Measurements from ENCODE around the gene LUZP1.

Gene LUZP1

DNA sequence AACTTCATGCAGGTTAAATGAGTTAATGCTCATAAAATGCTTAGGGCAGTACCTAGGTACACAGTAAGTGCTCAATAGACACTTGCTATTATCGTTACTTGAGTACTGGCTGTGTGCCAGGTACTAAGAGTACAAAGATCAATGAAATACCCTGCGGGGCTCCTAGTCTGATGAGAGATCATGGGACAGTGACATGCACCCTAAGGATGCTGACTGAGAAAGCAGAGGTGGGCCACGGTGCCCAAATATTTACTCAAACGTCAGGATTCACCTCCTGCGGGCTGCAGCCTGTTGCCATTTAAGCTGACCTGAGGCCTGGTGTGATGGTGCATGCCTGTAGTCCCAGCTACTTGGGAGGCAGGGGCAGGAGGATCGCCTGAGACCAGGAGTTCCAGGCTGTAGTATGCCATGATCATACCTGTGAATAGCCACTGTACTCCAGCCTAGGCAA is 19.8 kb upstream of the LUZP1 start:
- no peak for DNase-seq

DNA sequence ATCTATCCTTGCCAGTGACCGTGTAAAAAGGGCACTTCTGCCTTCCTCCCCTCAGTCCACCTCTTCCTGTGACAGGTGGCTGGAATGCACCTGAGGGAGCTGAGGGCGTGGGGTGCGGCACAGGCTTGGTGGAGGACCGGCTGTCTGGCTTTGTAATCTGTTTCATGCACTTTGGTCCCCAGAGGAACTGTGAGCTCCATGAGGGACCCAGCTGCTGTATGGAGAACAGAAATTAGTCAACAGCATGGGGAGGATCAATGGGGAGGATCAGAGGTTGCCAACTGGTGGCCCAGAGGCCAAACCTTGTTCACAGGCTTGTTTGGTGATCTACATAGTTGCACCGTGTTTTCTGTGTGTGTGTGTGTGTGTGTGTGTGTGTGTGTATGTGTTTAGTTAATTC is 19.0 kb upstream of the LUZP1 start:
- DNase-seq: no peak

DNA sequence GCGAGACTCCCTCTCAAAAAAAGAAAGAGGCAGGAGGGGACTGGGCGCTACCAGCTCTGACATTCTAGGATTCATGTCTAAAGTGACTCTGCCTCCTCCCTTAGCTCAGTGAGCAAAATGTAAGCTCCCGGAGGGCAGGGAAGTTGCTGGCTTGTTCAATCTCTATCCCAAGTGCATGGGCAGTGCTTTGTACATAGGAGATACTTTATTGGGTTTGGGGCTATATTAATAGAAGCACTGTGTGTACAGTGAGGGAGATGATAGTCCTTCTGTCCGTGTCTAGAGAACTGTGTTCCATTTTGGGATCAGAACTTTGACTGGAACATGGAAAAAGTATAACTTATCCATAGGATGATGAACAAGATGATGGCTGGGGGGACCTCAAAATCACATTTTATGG is 16.7 kb upstream of the LUZP1 start:
- no peak for DNase-seq

DNA sequence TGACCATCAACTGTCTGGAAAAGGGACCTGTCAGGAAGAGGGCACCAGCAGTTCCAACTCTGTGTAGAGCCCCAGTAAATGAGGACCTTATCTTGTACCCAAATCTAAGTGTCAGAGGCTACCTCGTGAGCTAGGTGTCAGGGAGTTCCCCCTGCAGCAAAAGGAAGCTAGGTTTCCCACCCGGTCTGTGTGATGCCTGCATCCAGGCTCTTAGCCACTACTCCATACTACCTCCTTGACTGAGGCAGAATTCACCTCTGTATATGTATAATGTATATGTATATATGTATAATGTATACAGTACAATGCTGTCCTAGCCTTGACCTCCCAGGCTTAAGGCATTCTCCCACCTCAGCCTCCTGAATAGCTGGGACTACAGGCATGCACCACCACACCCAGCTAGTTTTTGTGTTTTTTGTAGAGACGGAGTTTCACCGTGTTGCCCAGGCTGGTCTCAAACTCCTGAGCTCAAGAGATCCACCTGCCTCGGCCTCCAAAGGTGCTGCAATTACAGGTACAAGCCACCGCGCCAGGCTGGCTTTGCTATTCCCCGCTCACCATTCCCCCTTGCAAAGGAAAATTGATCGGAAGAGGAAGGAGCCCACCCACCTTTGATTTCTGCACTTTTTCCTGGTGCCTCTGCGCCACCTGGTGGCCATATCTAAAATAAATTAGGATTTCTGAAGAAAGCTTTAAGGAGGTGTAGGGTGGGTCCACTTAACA is 15.7 kb upstream of the LUZP1 start:
- DNase-seq: peak; percentile 5 to 29

DNA sequence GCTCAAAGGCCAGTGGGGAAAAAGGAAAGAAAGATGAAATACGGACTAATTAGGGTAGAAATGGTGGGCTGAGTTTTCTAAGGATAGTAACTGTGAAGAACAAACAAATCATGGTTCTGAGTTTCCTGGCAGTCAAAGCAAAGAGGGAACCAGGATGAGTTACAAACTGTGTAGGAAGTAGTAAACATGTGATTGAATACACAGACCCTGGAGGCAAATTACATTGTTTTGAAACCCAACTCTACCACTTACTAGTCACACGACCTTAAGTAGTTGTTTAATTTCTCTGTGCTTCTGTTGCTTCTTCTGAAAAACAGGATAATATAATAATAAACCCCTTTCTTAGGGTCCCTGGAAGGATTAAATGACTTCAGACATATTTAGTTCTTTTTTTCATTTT is 11.2 kb upstream of the LUZP1 start:
- DNase-seq: no peak

DNA sequence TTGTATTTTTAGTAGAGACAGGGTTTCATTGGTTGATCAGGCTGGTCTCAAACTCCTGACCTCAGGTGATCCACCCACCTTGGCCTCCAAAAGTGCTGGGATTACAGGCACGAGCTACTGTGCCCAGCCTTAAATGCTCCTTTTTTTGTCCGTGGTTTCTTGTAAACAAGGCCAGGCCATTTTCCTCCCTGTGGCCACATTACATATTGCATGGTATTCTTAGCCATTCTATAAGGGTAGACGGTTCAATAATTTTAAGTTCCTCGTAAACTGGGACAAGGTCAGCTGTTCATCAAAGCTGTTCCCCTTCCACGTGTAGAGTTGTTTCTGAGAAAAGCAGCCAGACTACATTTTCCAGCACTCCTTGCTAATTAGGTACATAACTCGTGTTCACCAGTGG is 10.3 kb upstream of the LUZP1 start:
- DNase-seq: no peak

DNA sequence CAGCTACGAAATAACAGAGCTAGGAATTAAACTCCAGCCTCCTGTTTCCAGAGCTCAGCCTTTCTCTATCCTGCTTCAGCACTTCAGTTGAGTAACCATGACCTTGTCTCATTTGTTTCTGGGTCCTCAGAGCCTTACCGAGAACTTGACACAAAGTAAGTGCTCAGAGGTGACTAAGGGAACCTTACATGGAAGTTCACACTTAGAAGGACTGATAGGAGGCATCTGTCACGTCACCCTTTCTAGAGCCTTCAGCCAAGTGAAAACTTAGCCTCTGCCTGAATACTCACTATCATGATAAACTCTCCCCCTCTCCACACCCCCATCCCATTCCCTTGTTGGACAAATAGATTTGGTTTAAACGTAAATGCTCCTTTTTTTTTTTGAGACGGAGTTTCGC is 9.8 kb upstream of the LUZP1 start:
- DNase-seq: no peak

DNA sequence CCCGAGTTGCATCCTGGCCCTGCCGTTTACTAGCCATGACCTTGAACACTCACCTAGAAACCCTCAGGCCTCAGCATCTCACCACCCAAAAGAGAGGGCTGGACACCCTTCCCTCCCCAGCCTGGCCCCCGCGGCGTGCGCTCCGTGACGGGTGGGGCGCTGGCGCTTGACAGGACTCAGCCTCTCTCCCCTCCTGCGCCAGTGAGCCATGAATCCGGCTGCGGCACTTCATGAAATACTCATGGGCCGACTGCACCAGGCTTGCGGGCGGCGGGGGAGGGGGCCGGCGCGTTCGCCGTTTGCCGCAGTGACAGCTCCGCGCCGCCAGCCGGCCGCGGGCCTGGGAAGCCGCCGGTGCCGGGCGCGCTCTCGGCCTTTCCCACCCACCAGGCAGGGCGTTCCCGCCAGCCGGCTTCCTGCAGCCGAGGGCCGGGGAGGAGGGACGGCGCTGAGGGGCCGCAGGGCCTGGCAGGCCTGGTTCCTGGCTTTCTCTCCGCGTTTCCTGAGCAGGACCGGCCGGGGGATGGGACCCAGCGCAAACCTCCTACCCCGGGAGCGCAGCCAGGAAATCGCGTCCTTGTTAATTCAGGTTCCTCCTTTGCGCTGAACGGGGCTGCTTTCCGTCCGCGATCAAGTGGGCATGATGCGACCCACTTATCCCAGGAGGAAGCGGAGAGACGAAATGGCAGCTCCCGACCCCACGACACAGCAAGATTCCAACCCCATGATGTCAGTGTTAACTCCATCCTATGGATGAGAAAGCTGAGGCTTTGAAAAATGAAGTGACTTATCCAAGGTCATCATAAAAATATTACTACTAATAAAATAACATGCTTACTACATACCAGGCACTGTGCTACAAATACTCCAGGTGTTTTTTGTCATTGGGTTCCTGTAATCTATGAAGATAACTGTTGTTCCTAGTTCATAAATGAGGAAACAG is 9.1 kb upstream of the LUZP1 start:
- DNase-seq: peak in 1 of 2 experiments; percentile 22

DNA sequence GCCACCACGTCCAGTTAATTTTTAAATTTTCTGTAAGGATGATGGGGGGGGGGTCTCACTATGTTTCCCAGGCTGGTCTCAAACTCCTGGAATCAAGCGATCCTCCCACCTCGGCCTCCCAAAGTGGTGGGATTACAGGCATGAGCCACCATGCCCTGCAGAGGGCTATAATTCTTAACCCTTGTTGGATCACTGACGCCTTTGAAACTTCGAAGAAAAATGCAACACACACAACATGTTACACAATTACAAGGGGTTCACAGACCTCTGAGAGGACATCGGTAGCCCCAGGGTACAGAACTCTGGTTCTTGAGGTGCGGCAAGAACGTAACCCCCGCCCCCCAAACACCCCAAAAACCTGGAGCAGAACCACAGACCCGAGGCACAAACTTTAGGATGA is 8.4 kb upstream of the LUZP1 start:
- DNase-seq: no peak

DNA sequence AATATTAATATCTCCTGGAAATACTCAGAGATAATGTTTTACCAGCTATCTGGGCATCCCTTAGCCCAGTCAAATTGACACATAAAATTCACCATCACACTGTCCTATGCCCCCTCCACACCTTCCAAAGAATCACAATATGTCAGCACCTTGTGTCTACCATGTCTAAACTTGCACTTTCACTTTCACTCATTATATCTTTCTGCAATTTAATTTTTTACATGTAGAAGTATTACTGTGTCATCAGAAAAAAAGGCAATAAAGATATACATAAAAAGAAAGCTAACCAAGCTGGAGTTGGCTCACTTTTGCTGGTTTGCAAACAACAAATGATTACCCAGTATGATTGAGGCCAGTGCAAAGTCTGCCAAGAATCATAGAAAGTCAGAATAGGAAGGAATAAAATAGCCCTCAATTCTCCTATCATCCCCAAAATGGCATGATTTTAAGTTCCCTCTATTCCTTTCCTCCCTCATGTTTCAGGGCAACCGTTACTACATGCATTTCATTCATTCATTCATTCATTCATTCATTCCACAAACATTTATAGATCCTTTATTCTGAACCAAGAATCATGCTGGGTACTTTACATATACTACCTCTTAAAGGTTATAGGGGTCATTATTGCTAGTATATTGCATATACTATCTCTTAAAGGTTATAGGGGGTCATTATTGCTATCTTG is 5.9 kb upstream of the LUZP1 start:
- DNase-seq: no peak

DNA sequence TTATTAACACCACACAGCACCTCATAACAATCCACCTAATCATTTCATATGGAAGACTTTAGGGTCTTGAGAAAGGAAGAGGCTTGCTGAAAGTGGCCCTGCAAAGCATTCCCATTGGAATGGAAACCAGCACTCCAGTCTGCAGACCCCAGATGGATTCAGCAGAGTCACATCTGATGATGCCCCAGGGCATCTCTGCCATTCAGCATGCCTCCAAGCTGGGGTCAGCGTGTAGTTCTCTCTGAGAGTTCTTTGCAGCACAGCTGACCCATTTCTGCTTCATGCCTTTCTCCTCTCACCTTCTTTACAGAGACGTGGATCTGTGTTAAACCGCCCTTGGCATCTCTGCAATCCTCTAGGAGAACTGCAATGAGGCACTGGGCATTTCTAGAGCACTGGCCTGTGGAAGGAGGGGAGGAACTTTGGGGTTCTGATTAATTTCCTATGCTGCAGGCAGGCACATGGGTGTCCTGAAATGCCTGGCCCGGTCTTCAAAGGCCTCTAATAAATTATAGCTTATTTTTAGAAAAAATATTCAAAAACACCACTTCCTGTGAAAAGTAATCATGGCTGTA is 2.6 kb upstream of the LUZP1 start:
- no peak for DNase-seq

DNA sequence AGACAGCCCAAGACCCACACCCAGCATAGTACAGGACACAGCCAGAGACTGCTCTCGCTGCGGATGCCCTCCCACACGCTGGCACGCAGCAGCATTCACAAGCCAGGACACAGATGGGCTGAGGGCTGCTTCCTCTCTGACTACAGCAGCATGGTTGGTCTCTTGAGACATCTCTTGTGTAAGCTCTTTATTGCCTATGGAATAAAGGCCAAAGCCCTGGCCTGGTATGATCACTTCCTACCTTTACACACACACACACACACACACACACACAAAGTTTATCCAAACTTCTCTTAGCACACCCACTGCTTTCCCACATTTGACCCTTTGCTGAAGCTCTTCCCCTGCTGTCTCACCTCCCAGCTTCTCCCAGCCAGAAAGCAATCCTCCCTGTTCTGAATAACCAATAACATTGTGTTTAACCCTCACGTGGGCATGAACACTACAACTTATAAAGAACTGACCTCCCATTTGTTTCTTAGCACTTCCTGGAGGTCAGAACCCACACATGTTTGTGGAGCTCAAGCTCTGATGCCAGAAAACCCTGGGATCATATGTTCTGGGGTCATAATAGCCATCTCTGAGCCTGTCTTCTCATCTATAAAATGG is 1.2 kb upstream of the LUZP1 start:
- DNase-seq: no peak

DNA sequence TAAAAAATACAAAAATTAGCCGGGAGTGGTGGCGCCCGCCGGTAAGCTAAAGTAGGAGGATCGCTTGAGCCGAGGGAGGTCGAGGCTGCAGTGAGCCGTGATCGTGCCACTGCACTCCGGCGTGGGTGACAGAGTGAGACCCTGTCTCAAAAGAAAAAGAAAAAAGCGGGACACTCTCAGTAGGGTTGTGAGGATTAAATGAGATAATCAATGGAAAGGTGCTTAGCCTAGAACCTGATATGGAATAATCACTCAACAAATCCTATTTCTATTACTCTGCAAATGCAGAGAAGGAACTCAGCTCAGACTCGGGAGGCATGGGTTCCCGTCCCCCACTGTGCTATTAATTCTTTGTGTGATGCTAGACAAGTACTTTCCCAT is 529 bp upstream of the LUZP1 start:
- DNase-seq: no peak

DNA sequence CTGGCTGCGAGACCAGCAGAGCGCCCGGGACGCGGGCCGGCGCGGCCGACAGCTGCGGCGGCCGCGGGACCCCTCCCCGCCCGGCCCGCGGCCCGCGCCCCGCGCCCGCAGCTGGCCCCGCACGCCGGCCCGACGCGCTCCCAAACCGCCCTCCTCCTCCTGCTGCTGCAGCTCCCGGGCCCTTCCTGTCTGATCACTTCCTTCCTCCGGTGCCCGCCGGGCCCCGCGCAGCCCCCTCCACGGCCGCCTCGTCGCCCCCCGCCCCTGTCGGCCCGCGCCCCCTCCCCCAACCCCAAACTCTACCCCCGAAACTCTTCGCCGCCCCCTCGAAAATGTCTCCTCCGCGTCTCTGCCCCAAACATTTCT is 594 bp downstream of the LUZP1 start:
- no peak for DNase-seq

DNA sequence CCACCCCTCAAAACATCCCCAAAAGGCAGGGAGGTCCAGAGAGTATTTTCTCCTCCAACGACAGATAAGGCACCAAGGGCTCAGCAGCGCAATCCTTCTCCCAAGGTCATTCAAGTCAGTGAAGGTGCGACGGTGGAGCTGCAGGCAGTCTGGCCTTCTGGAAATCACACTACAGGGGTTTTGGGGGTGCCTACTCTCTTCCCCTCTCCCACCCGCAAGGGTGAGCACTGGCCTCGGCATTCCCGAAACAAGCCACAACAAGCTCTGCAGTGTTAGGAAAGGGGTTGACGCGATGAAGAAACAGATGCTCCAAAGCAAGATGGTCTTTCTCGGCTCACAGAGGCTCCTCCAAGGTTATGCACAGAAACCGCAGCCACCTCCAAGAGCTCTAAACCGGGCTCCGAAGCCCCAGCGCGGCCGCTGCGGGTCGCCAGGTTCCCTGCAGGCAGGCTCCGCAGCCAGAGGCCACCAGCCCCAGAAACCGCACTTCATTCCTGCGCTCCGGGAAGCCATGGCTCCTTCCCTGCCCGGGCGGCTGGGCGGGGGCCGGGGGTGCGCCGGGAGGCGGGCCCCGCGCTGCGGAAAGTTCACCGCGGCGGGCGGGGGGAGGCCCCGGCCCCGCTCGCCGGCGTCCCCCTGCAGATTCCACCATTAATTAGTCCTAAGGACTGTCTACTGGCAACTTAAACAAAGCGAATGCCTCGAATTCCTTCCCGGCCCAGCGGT is 1.1 kb downstream of the LUZP1 start:
- DNase-seq: no peak

DNA sequence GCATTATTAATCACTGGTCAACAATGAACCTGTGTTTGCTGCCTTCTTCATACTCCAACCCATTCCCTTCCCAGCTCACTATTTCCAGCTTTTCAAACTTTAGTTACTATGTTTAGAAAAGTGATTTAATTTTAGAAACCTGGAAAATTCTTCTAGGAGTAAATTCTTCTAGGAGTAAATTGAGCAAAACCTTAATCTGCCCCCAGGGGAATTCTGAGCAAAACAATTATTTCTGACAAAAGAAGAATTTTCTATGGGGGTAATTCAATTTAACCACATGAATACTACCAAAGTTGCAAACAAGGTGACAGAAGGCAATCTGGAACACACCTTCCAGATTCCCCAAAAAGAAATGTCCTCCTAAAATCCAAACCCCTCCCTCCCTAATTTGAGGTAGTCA is 1.8 kb downstream of the LUZP1 start:
- DNase-seq: no peak

DNA sequence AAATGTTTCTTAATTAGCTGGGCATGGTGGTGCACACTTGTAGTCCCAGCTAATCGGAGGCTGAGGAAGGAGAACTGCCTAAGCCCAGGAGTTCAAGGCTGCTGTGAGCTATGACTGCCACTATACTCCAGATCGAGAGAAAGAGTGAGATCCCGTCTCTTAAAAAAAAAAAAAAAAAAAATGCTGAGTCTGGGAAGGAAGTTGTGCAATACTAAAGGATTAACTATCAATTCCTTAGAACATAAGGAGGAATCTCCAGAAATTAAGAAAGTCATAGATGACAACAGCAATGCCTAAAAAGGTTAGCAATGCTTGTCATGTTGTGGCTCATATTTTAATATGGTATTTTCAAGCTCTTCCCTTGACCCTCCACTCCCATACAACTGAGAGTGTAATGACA is 5.3 kb downstream of the LUZP1 start:
- no peak for DNase-seq

DNA sequence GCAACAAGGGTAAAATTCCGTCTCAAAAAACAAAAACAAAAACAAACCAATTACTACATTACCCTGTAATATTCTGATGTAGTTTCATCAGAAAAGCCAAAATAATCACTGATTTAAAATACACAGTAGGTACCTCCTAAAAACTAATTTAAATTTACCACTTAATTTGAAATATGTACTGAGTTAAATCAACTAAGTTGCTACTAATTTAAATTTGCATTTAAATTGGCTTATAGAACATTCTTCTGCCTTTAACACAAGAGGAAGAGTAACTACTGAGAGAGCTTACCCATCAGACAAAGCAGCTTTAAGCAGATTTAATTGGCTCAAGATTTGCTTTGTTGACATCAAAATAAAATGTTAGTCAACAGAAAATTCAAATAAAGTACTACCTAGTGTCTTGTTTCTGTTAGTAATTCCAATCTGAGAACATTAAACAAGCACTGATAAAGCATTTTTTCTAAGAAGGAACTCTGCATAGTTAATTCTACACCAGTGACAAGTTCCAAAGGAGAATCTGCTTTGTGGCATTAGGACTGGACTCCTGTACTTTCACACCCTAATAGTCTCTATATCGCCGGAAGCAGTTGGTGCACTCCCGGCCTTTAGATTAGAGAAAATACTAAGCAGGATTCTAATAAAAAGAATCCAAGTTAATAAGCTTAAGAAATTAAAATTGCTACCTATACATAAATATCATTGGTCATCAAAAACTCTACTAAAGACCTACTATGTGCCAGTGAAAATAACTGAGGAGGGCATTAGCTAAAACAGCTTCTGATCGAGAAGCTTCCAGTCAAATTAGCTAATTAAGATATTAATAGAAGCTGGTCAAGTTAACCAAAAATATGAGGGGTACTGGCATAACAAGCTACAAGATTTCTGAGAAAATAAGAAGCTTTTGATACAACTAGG is 8.4 kb downstream of the LUZP1 start:
- DNase-seq: no peak

DNA sequence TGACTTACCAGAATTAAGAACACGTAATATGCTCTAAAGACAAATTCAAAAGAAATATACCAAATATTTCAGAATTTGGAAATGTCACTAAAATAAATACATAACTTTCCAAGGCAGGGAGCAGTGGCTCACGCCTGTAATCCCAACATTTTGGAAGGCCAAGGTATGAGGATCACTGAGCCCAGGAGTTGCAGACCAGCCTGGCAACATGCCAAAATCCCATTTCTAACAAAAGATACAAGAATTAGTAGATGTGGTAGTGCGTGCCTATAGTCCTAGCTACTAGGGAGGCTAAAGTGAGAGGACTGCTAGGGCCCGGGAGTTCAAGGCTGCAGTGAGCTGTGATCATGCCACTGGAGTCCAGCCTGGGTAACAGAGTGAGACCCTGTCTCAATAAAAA is 11.7 kb downstream of the LUZP1 start:
- DNase-seq: no peak

DNA sequence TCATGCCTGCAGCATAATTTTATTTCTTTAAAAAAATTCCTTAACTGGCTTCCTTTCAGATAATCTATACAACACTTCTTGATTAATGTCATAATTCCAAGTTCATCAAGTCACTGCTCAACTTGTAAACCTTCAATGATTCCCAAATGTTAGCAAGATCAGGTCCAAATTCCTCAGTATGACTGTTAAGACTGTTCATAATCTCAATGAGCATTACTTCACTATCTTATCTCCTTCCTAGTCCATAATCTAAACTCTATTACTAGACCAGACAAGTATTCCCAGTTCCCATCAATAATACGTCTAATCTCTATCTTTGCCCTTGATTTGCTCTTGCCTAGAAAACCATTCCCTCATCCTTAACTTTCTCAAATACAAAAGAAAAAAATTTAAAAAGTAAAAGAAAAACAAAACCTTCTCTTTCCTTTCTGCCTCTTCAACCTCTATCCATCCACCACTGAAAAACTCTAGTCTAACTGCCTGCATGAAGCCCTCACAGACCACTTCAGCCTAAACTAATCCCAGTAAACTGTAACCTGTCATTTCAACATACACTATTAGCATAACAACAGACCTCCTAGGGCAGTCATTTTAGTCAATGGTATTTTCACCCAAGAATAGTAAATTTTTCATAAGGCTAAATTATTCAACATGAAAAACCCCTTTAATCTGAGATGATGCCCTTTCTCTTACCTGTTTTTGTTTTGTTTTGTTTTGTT is 15.5 kb downstream of the LUZP1 start:
- DNase-seq: no peak
